Testis (tissue), 3 donors: ENCODE data around the gene SLC29A4. TPM values are rescaled to one million over a fixed set of nuclear protein-coding genes. Genes with fewer than 3 reads are reported as not detected.

Experiments used
- DNase-seq: peaks from one replicate; pipeline ENCODE4 v3.0.0-alpha.2; 2019
- H3K27ac ChIP-seq, 2 donors: fragments of 200-600 bp; sonication (generic); one replicate each; pipeline ENCODE4 v1.5.1; 2019
- H3K27me3 ChIP-seq: fragments of 200-600 bp; sonication (generic); one replicate; pipeline ENCODE4 v1.5.1; 2019
- H3K36me3 ChIP-seq: fragments of 200-600 bp; sonication (generic); one replicate; pipeline ENCODE4 v1.5.1; 2017; ENCODE audit warnings: low read depth; ENCODE audit errors: missing control alignments
- H3K4me1 ChIP-seq: fragments of 200-600 bp; sonication (generic); one replicate; pipeline ENCODE4 v1.5.1; 2019
- H3K4me3 ChIP-seq, 2 donors: fragments of 200-600 bp; sonication (generic); one replicate each; pipeline ENCODE4 v1.5.1; 2017 to 2019
- H3K9me3 ChIP-seq: fragments of 200-600 bp; sonication (generic); one replicate; pipeline ENCODE4 v1.5.1; 2017
- POLR2A ChIP-seq: fragments of 450-650 bp; IDR thresholded peaks from one replicate; pipeline ENCODE4 v1.6.1; 2017; ENCODE audit warnings: antibody characterized with exemption, mild to moderate bottlenecking, moderate library complexity
- WGBS, 2 donors: methylation state at CpG; one replicate each; pipeline ENCODE4 v1.1.5; 2018; 5-methylcytosine and 5-hydroxymethylcytosine counted together
- intact Hi-C: fragments of 100-400 bp; cut with DNase I; formaldehyde crosslinking; loops from one replicate; pipeline ENCODE4 v1.15.1; 2023; ENCODE audit warnings: low total_unique reads
- polyA plus RNA-seq: library from polyadenylated mRNA; stranded (reverse); fragments of 350-450 nt; fragmentation: Illumina TruSeq; extraction: RNeasy Lipid Tissue Mini Kit (QIAGEN cat#74804); gene quantifications from one replicate; pipeline ENCODE4 v1.2.3, GENCODE V29; 2014; ENCODE audit warnings: low read depth, low replicate concordance; ENCODE audit not compliant: insufficient read depth
- total RNA-seq, 2 donors: library from RNA; depleted of rRNA; stranded (reverse); fragments of >200 nt; gene quantifications; one replicate each; pipeline ENCODE4 v1.2.3, GENCODE V29; 2016
- TF ChIP-seq, protein P1 (sequence below), 3 experiments: fragments of 450-650 bp in 2 of 3; fragments of 200-600 bp in 1 of 3; sonication (generic) in 1 of 3; IDR thresholded peaks; one replicate each; pipeline ENCODE4 v1.5.1; 2016 to 2019; ENCODE audit warnings: antibody characterized with exemption in 3 of 3, mild to moderate bottlenecking in 2 of 3, moderate library complexity in 1 of 3

The SLC29A4 gene
- total and polyA plus RNA-seq, 3 donors from 2014 or later = 4.3 to 15.2 (median 7.6) TPM

DNA sequence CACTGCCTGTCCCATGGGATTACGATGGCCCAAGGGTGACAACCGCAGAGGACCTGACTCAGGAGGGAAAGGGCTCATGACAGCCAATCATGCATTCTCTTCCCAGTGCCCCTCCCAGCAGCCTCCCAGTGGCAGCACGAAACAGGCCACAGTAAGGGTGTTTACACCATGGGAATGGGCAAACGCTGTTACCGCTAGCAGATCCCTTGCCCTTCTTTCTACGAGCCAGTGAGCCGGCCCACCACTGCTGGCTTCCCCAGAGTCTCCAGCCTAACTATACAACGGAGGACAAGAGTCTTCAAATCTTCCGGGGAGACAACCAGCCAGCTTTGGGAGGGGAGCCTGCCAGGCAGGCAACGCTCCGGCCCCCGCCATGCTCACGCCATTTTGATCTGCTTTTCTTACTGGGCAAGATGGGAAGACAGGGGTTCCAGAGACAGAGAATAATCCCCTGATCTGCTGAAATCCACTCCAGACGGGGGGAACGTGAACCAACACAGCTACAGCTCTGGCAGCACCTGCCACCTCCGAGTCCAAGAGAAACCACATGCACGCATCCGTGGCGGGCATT is 69.8 kb downstream of the SLC29A4 start:
- intact Hi-C loops = no loop called here
- Histone ChIP-seq H3K4me1 (peaks cover 14% of the 10 kb centered on the region), H3K4me3 (no peak overlapping the region), H3K36me3 (no peaks in the 10 kb centered on the region), H3K9me3 (no peaks in the 10 kb centered on the region), H3K27ac (no peak overlapping the region), H3K27me3 (no peaks in the 10 kb centered on the region)
- 90 to 97% methylated on average over 15 to 19 of the region's 19 CpGs for WGBS, 2 donors
- no peak for DNase-seq
- TF ChIP-seq, protein P1, sequence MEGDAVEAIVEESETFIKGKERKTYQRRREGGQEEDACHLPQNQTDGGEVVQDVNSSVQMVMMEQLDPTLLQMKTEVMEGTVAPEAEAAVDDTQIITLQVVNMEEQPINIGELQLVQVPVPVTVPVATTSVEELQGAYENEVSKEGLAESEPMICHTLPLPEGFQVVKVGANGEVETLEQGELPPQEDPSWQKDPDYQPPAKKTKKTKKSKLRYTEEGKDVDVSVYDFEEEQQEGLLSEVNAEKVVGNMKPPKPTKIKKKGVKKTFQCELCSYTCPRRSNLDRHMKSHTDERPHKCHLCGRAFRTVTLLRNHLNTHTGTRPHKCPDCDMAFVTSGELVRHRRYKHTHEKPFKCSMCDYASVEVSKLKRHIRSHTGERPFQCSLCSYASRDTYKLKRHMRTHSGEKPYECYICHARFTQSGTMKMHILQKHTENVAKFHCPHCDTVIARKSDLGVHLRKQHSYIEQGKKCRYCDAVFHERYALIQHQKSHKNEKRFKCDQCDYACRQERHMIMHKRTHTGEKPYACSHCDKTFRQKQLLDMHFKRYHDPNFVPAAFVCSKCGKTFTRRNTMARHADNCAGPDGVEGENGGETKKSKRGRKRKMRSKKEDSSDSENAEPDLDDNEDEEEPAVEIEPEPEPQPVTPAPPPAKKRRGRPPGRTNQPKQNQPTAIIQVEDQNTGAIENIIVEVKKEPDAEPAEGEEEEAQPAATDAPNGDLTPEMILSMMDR (IDR thresholded peaks at IDR 0.05) = no peak
- no peak for TF ChIP-seq POLR2A

DNA sequence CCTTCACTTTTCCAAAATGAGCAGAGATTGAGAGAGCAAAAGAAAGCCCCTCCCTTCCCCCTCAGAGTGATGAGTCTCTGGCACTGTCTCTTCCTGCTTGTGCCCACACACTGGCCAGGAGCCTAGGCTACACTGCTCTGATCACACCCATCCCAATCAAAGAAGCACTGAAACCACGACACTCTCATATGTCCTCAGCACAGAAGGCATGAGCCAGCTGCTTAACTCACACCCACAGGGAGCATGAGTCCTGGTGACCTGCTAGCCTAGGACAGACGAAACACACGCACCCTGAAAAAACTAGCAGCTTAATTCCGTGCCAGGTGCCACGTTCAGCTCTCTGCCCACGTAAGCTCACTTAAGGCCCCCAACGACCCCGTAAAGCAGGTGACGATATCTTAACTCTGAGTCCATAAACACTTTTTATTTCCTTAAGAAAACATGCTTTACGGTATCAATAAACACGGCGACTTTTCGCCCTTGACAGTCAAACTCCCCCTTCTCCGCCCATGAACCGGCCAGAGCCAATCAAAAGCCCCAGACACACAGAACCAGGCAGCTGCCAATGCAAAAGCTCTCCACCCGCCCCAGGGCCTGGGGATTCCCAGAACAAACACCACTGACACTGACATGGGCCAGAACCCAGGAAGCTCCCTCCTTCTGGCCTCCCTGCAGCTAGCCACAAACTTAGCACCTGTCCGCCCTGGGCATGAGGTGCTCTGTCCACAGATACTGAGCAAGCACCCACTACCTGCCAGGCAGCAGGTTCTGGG is 71.9 kb downstream of the SLC29A4 start:
- intact Hi-C loops = no loop called here
- no peaks in the 10 kb centered on the region for H3K9me3 ChIP-seq
- no peaks in the 10 kb centered on the region for H3K27me3 ChIP-seq
- H3K4me3 ChIP-seq = no peak overlapping the region
- WGBS, 2 donors = 33 to 49% methylated on average over 16 to 17 of the region's 17 CpGs
- H3K27ac ChIP-seq = no peak overlapping the region
- DNase-seq = peak; percentile 81
- H3K36me3 ChIP-seq = no peaks in the 10 kb centered on the region
- TF ChIP-seq, protein P1 (IDR thresholded peaks at IDR 0.05) = no peak
- TF ChIP-seq POLR2A = no peak
- H3K4me1 ChIP-seq = peaks cover 19% of the 10 kb centered on the region

Other genes starting within 250 kb of the SLC29A4 start
- gene RBAK, start 237.1 kb upstream of the SLC29A4 start, total RNA-seq = 10 to 100 TPM in 1 of 2 donors, 1 to 10 TPM in 1; 9.4 to 10.5 TPM
- 3.1 TPM for gene RBAK, start 237.1 kb upstream of the SLC29A4 start, polyA plus RNA-seq
- 100 to 1,000 TPM; 117 to 128 TPM for gene WIPI2, start 92.7 kb upstream of the SLC29A4 start, total RNA-seq
- 205 TPM for gene WIPI2, start 92.7 kb upstream of the SLC29A4 start, polyA plus RNA-seq
- gene TNRC18, start 140.9 kb downstream of the SLC29A4 start, total RNA-seq = 100 to 1,000 TPM; 117 to 128 TPM
- gene TNRC18, start 140.9 kb downstream of the SLC29A4 start, polyA plus RNA-seq = 56.2 TPM
- gene FBXL18, start 230.9 kb downstream of the SLC29A4 start, total RNA-seq = 10 to 100 TPM; 16.1 to 18.5 TPM
- 5.6 TPM for gene FBXL18, start 230.9 kb downstream of the SLC29A4 start, polyA plus RNA-seq
- gene ACTB, start 247.7 kb downstream of the SLC29A4 start, total RNA-seq = 1,000 to 10,000 TPM; 2,150 to 2,308 TPM
- gene ACTB, start 247.7 kb downstream of the SLC29A4 start, polyA plus RNA-seq = 1,856 TPM